ENCODE results near the gene CSF3R.
A peak's percentile ranks its signal among the peaks of the same experiment; 100 is the strongest.
"Not testable (repeated sequence)": the region's sequence is repeated elsewhere in the genome, so short reads cannot be mapped to it uniquely, and the experiment has no call there.

The CSF3R gene

DNA sequence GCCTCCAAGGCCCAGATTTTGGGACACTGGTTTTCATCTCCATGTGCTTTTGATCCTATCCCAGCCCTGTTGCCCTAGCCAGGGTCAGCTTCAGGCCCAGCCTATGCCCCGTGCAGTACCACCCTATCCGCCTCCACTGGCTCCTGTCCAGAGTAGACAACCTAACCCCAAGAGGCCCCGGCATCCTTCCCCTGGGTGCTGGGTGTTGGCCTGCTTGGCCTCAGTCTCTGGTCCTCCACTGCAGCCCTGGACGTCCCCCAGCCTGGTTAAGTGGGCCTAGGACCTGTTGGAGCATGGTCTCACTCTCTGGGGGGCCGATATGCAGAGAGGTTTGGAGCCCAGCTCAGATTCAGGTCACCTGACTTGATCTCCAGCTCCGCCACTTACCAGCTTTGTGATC is 1.6 kb downstream of the CSF3R start:
- no peak for DNase-seq

DNA sequence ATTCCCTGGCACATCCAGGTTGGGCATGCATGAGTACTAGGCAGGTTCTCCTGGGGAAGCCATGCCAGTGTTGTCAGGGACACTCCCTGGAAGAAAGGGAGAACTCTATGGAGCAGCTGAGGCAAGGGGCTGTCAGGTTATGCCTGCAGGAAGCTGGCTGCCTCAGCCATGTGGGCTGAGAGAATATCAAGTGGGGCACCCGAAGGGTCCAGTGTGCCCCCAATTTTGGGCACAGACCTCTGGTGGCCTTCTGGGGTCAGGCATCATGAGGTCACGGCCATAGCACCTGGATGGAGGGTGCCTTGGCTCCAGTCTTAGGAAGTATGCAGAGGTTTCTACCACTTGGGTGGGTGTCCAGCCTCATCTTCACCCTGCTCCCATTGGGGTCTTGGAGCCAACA is 2.6 kb downstream of the CSF3R start:
- DNase-seq = no peak

DNA sequence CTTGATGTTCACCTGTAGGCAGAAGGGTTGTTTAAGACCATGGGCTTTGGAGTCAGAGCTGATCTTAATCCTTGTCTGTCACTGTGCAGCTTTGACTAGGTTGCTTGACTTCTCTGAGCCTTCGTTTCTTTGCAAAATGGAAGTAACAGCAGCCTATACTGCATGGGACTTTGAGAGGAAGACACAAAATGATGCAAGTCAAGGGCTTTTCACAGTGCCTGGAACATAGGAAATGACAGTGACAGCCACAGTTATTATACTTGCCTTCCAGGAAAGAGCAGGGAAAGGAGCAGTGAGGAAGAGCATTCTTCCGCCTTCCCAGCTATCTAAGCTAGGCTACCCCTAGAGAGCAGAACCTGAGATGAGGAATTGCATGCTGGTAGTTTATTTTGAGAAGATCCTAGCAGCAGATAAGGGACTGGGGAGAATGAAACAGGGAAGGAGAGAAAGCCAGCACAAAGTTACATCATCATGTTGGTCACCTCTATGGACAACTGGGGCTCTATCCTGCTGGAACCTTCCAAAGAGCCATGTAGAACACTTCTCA is 3.1 kb downstream of the CSF3R start:
- DNase-seq = no peak

DNA sequence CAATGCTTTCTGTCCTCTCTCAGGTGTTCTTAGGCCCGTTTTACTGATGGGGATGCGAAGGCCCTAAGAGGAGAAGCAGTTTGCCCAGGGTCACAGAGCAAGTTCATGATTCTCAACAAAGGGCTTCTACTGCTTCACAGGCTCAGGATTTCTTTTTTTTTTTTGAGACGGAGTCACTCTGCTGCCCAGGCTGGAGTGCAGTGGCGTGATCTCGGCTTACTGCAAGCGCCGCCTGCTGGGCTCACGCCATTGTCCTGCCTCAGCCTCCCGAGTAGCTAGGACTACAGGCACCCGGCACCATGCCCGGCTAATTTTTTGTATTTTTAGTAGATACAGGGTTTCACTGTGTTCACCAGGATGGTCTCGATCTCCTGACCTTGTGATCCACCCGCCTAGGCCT is 5.1 kb downstream of the CSF3R start:
- DNase-seq = not testable (repeated sequence)

DNA sequence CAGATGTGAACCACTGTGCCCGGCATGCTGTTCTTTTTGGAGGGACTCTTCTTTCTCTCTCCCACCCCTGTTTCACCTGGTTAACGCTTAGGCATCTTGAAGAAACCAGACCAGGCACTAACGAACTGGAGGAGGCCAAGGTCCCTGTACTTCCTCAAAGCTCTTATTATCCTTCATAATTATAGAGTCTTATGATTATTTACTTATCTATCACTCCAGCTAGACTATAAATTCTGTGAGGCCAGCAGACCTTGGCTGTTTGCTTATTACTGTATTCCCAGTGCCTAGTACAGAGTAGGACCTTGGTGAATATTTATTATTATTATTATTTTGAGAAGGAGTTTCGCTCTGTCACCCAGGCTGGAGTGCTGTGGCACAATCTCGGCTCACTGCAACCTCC is 5.8 kb downstream of the CSF3R start:
- DNase-seq = no peak

DNA sequence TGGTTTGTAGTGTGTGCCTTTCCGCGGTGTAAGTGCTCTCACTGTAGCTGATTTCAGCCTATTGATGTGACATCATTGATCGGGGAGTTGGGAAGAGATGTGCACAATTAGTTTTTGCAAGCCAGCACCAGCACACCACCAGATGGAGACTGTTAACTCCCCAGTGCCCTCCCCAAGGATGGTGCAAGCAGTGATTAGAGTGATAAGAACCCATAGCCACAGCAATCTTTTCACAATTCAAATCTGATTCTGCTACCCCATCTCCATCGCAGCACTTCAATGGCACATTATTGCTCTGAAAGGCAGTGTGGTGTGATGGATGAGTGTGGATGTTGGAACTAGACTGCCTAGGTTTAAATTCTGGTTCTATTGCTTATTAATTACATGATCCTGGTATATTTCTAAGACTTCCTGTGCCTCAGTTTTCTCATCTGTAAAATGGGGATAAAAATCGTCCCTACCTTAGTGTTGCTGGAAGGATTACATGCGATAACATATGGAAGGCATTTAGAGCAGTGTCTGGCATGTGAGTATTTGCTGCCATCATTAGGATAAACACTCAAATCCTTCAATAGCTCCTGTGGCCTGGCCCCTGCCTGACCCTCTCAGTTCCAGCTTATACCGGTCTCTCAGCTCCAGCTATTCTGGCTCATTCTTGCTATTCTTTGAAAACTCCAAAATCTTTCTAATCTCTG is 6.7 kb downstream of the CSF3R start:
- no peak for DNase-seq

DNA sequence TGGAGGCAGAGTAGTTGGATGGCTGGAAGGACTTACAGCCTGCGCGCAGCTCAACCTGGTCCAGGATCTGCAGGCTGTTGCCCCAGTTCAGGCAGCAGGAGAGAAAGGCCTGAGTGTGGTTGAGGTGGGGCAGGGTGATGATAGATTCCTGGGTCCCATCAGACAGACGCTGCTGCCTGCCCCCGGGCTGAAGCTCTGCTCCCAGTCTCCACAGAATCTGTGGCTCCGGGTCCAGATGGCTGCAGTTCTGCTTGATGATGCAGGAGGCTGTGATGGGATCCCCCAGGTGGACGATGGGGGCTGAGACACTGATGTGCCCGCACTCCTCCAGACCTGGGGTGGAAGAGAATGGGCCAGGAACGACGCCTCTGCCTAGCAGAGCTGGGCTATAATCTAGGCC is 7.4 kb downstream of the CSF3R start:
- no peak for DNase-seq

DNA sequence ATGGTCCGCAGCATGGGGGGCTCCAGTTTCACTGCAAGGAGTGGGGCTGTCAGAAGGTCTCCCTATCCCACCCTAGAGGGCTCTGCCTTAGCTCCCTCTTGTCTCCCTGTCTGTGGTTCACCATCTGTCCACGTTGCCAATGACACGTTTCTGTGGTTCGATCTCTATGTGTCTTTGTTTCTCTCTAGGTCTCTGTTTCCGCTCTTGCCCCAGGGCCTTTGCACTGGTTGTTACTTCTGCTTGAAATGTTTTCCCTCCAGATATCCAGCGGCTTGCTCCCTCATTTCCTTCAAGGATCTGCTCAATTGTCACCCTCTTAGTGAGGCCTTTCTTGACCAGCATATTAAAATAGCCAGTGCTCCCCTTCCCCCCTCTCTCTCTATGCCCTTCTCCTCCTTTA is 10.1 kb downstream of the CSF3R start:
- DNase-seq = no peak

DNA sequence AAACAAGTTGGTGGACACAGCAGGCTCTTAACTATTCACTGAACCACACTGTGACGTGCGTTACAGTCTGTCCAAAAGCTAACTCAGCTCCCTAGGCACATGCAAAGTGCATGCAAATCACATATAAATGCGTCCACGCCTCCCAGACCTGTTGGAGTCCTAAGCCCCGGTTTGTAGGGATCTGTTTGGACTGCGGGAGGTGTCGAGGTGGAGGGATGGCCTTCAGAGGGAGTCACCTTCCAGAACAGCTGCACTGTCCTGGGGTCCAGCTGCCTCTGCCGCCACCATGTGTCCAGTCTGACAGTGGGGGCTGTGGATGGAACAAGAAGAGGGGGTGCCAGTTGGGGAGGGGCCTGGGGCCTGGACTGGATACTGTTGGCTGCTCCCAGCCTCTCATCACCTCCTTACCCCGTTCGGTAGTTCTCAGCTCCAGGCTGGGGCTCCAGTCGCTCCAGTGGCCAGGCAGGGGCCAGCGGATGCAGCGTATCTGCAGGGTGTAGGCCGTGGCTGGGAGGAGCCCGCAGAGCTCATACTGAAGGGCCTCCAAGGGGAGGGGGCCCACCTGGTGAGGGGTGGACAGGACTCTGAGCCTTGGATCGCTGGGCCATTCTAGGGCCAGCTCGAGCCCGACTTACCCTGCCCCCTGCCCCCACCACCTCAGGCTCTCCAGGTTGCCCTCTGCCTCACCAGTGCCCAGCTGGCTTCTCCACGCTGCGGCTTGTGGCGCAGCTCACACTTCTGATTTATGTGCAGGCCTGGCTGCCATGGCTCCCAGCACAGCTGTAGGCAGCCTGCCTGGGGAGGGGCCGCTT is 10.7 kb downstream of the CSF3R start:
- no peak for DNase-seq

DNA sequence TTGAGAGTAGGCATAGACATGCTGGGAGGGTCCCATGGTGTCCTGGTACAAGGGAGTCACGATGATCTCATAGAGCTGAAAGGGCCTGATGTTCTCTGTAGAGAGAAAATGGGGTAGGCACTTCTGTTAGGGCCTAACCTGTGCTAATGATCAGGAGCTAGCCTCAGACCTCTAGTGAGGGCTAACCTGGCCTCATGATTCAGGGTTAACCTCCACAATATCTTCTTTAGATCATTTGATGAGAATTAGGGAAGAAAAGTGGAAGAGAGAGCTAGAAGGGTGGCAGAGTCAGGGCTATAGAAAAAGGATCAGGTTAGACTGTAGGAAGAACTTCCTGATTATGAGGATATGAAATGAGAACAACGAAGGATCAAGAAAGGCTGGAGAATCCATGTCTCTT is 13.6 kb downstream of the CSF3R start:
- DNase-seq = no peak

DNA sequence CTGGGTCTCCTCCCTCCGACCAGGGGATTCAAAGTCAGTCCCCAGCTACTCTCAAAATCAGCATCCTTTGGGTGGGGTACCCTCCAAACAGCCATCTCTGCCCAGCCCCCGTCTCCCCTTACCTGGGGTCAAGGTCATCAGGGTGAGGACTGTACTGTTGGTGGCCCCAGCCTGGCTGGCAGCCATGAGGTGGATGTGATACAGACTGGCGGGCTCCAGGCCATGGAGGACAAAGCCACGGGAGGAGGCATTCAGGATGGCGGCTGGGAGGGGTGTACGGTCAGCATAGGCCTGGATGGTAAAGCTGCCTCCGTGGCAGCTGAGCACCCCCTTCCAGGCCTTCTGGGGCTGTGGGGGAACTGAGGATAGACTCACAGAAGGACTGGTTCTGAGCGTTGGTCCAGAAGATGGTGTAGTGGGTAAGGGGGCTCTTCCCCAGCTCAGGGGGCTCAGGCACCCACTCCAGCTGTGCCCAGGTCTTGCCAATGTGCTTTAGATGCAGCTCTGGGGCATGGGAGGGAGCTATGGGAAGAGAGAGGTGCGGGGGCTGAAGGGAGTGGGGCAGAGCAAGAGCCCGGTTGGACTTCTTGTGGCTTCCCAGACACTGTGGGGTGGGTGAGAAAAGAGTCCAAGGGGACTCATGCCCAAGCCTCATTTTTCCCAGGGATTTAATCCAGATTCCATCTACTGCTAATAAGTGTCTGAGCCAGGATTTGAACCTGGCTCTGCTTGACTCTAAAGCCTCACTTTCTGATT is 14.8 kb downstream of the CSF3R start:
- DNase-seq = no peak

DNA sequence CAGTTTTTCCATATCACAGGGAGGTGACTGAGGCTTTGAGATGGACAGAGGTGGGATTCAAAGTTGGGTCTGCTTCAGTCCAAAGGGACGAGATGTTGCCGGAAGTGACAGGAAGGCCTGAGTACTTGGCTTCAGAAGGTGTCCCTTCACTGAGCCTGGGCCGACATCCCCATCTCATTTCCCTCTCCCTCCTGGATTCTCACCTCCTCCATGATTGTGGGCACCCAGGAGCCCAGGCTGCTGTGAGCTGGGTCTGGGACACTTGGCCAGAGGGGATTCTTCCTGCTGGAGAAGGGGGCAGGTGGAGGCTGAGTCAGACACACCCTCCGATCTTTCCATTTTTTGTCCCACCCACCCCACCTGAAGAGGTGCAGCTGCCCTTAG is 15.7 kb downstream of the CSF3R start:
- no peak for DNase-seq

DNA sequence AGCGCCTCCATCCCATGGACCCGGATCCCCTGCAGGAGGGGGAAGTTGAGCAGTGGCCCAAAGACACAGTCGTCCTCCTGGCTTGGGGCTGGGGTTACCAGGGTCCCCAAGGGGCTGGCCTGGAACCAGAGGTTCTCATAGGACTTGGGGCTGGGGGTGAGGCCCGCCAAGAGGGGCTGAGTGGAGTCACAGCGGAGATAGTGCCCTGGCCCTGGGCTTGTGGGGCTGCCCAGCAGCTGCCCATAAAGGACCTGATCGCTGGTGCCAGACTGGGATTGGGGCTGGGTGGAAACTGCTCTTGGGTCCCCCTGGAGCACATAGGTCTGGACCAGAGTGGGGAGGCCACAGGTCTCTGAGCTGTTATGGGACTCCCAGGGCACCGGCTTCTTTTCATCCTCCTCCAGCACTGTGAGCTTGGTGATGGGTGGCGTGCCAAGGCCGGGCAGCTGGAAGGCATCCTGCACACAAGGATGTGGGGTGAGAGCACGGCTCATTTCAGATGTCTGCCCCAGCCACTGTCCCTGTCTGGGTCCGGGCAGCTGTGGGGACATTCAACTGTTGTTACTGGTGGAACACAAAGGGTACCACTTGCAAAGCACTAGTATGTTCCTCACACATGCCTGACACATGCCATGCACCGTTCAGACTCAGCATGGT is 16.2 kb downstream of the CSF3R start:
- no peak for DNase-seq

DNA sequence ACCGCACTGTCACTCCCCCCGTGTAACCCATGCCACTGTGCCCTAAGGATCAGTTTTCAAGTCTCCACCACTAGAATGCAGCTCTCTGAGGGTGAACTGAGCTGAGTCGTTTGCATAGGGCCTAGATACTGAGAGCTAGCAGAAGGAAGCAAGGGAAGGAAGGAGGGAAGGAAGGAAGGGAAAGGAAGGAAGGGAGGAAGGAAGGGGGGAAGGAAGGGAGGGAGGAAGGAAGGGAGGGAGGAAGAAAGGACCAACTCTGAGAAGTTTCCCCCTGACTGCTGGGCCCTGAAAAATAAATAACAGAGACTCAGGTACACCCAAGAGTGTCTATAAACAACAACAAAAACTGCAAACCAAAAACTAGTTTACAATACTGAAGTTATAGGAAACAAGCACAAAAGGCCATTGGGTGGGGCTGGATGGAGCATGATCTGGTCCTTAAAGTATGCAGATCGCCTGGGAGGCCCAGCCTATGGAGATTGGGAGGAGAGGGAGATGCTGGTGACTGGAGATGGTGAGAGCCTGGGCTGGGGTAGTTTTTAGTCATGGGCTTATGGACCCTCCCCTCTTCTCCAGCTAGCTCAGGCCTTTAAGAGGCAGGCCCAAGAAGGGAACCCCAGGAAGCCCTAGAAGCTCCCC is 16.9 kb downstream of the CSF3R start:
- no peak for DNase-seq

DNA sequence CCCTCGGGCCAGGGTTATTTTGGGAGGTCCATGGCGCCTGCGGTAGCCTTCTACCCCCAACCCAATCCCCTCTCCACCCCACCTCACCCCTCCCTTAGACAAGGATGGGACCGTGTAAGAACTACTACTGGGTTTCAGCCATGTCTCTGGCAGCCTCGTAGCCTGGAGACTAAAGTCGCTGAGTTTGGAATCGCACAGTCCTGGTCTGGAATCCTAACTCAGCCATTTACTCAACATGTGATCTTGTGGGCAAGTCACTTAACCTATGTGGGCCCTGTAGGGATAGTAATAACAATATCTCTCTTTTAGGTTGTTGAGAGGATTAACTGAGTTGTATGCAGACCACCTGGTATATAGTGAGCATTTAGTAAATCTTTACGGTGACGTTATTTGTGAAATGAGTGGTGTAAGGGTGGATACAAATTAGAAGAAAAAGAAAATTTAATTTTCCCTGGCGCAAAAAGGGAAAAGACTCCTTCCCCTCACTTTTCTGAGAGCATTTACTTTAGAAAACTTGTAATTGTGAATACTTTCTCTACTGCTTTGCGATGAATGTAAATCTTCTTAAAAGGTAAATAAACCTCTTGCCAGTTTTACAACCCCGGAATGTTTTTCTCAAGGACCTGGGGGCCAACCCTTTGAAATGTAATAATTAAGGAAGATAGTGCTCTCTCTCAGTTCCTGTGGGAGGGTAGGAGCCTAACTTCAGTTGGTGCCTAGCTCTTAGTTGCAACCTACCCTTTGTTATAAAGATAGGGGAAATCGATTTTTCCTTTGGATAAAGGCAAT is 17.9 kb downstream of the CSF3R start:
- no peak for DNase-seq

DNA sequence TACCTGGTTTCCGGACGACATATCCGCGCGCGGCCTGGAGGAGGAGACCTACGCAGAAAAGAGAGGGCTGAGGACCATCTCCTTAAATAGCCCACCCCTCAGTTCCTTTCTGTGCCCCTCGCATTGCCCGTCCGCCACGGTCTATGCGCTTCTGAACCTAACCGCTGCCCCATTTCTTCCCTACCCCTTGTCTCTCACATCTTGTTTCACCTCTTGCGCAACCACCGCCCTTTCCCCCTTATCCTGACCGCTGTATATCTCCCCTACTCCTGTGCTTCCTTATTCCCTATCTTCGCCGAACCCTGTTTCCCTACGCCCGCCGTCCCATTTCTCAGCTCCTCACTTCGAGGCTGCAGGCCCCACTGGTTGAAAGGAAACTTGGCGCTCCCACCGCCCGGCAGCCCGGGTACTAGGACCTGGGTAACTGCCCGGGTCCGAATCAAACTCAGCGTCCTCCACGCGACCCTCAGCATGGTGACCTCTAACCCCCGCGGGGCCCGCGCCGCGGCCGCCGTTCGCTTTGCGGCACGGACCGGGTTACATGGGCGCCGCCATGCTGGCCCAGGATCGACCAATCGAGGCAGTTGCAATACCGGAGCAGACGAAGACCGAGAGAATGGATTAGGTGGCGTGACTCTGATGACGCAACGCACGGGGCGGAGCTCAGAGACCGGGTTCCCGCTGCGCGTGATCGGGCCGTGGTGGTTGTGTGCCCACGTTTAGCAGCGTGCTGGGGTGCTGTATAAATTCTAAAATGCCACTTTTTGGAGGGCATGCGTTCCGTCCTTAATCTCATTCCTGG is 18.7 kb downstream of the CSF3R start, which contains the start of gene MRPS15:
Gene MRPS15, minus strand, starts transcription at position 582 of the 802 bp plus-strand sequence. Its CDS starts 109 bp downstream, at position 473.
- peak; percentile 91 for DNase-seq

DNA sequence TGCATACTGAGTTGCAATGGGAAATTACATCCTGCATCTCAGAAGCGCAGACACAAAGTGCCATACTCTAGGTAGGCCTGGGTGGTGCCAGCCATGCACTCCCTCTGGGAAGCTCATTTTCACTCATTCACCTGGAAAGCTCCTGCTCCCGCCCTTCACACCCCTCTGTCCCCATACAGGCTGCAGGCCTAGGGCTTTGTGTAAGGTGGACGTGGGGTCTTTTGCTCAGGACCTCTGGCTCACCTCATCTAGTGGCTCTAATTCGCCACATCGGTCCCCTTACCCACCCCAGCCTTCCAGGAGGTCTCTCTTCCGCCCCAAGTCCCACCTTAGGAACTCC is 19.3 kb downstream of the CSF3R start:
- no peak for DNase-seq

DNA sequence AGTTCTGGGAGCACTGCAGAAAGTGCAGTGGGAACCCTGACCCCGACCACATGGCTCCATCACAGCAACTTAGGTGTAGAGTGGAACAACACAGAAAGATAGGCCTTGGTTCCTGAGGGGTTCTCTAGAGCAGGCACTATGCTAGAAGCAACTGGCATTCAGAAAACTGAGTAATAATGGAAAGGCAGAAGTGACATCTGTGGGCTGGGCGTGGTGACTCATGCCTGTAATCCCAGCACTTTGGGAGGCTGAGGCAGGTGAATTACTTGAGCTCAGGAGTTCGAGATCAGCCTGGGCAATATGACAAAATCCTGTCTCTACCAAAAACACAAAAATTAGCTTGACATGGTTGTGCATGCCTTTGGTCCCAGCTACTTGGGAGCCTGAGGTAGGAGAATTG is 23.8 kb downstream of the CSF3R start:
- no peak for DNase-seq

DNA sequence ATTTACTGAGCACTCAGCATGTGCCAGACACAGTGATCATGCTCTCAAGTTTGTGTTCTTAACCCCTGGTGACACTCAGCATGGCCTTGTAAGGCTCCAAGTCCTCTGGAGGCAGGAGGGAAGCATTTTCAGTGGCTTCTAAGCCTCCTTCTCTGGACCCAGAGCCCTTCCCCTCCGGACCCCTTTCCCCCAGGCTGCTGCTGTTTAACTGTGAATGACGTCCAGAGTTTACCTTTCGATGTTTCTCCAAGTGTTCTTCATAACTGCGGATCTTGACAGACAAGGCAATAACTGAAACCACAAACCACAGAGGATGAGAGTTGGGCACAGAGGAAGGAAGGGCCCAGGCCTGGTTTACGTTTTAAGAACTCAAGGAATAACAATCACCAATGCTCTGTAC is 25.0 kb downstream of the CSF3R start:
- DNase-seq = no peak

DNA sequence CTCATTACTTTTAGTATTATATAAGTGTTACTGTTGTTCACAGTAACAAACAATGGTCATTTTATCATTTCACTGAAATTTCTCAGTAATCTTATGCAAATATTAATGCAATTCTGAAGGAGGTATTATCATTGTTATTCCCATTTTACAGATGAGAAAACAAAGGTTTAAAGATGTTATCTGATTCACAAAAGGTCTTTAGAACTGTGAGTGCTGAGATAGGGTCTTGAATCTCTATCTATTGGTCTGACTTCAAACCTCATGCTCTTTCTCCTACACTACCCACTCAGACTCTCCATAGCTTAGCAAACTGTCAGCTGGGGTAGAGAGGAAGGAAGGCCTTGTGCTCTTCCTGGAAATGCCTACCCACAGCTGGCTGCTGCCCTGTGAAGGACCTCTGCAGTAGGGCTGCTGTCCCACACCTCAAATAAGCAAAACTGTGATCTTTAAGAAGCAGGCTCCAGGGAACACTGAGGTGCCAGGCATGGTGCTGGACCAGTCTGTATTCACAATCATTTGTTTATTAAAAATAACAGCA is 26.3 kb downstream of the CSF3R start:
- DNase-seq = no peak

DNA sequence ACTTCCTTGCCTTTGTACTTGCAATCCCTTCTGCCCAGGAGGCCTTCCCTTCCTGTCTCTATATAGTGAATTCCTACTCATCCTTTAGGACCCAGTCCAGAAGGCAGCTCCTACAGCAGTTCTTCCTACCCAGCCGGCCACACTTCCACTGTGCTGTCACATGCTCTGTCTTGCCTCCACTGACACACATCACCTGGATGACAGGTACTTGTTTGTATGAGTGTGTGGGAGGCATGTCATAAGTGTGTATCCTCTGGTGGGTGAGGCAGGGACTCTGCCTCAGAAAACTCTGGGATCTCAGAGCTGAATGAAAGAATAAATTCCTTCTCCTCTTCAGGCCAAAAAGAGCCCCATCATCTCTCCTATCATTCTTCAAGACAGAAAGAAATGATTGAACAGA is 27.3 kb downstream of the CSF3R start:
- no peak for DNase-seq

Measured in CD4-positive, alpha-beta T cell treated with Interleukin-4 for 4 hours (primary cell).